DOHH2 (cell line): ENCODE data around the gene SGCD.

Source experiments
- H3F3A ChIP-seq: fragments of 200-600 bp; sonication (generic), shearing (Covaris generic); 2 replicates; pipeline ENCODE4 v1.6.0; 2016; ENCODE audit warnings: antibody characterized with exemption, mild to moderate bottlenecking; ENCODE audit not compliant: control insufficient read depth, insufficient read depth
- H3K27ac ChIP-seq: fragments of 200-600 bp; sonication (generic); 2 replicates; pipeline ENCODE4 v1.5.1; 2014; ENCODE audit warnings: low read depth, mild to moderate bottlenecking, low read length, moderate library complexity
- H3K27me3 ChIP-seq: fragments of 200-600 bp; sonication (generic); 2 replicates; pipeline ENCODE4 v1.6.1; 2014; ENCODE audit warnings: mild to moderate bottlenecking, low read length, mixed read lengths; ENCODE audit not compliant: control insufficient read depth
- H3K36me3 ChIP-seq: fragments of 200-600 bp; sonication (generic); 2 replicates; pipeline ENCODE4 v1.6.1; 2014; ENCODE audit warnings: mild to moderate bottlenecking, low read length, moderate library complexity, mixed read lengths; ENCODE audit not compliant: control insufficient read depth
- H3K4me1 ChIP-seq: fragments of 200-600 bp; sonication (generic); 2 replicates; pipeline ENCODE4 v1.6.1; 2014; ENCODE audit warnings: mild to moderate bottlenecking, low read length, mixed read lengths; ENCODE audit not compliant: control insufficient read depth
- H3K4me2 ChIP-seq: fragments of 200-600 bp; sonication (generic); 2 replicates; pipeline ENCODE4 v1.6.0; 2014; ENCODE audit warnings: mild to moderate bottlenecking, low read length, moderate library complexity
- H3K4me3 ChIP-seq: fragments of 200-600 bp; sonication (generic); 2 replicates; pipeline ENCODE4 v1.5.1; 2014; ENCODE audit warnings: mild to moderate bottlenecking, low read length, mixed read lengths
- H3K79me2 ChIP-seq: fragments of 200-600 bp; sonication (generic); 2 replicates; pipeline ENCODE4 v1.6.1; 2014; ENCODE audit warnings: mild to moderate bottlenecking, low read length, mixed read lengths; ENCODE audit not compliant: control insufficient read depth
- H3K9me2 ChIP-seq: fragments of 200-600 bp; sonication (generic); replicated peaks from 2 replicates; pipeline ENCODE4 v1.6.1; 2014; ENCODE audit warnings: mild to moderate bottlenecking, low read length, mixed read lengths; ENCODE audit not compliant: control insufficient read depth
- H3K9me3 ChIP-seq: fragments of 200-600 bp; sonication (generic); 2 replicates; pipeline ENCODE4 v1.6.1; 2014; ENCODE audit warnings: antibody characterized with exemption, low read length, mixed read lengths; ENCODE audit not compliant: control insufficient read depth, insufficient read depth
- H4K20me1 ChIP-seq: fragments of 200-600 bp; sonication (generic); 2 replicates; pipeline ENCODE4 v1.6.0; 2014; ENCODE audit warnings: low read depth, mild to moderate bottlenecking, antibody characterized with exemption, low read length, moderate library complexity; ENCODE audit not compliant: control insufficient read depth, insufficient read depth
- CTCF ChIP-seq: fragments of 200-600 bp; sonication (generic); IDR thresholded peaks from one replicate; pipeline ENCODE4 v1.5.1; 2014; ENCODE audit warnings: antibody characterized with exemption, mild to moderate bottlenecking, low read depth, low read length; ENCODE audit not compliant: poor library complexity, severe bottlenecking
- EZH2phosphoT487 ChIP-seq: fragments of 200-600 bp; sonication (generic); IDR thresholded peaks from 2 replicates; pipeline ENCODE4 v1.6.1; 2017; ENCODE audit warnings: borderline replicate concordance, mild to moderate bottlenecking, antibody characterized with exemption, low read length, moderate library complexity, mixed read lengths

The SGCD gene

DNA sequence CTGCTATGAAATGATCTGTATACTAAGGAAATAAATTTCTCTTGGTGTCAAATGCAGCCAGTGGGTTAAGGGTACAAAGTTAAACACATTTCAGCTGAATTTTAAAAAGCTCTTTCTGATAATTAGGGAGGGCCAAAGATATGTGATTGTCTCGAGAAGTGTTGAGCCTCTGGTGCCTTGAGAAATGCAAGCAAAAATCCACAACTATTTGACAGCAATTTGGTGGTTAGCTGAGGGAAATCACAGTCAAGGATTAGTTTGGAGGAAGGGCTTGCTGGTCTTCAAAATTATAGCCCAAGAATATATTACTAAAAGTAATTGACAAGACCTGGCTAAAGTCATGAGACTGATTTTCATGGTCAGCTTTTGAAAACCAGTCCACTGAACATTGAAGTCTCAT lies 267.4 kb downstream of the SGCD start:
- H3K79me2 ChIP-seq = no peaks in the 10 kb centered on the region
- H3K4me1 ChIP-seq = no peaks in the 10 kb centered on the region
- no peaks in the 10 kb centered on the region for H4K20me1 ChIP-seq
- TF ChIP-seq CTCF (no peak), EZH2phosphoT487 (no peak)
- no peak overlapping the region for H3K4me3 ChIP-seq
- H3K4me2 ChIP-seq = no peak overlapping the region
- 0 out of 2 replicates have a peak, but pooled peaks cover 5% of the 10 kb centered on the region for H3K27me3 ChIP-seq
- H3K27ac ChIP-seq = no peak overlapping the region
- no peaks in the 10 kb centered on the region for H3K9me3 ChIP-seq
- H3K9me2 ChIP-seq = no peaks in the 10 kb centered on the region
- no peaks in the 10 kb centered on the region for H3K36me3 ChIP-seq
- H3F3A ChIP-seq = no peaks in the 10 kb centered on the region

- Histone ChIP-seq H3K9me2 (no peaks in the 10 kb centered on the region), H3K36me3 (no peaks in the 10 kb centered on the region), H4K20me1 (no peaks in the 10 kb centered on the region), H3K27me3 (0 out of 2 replicates have a peak, but pooled peaks cover 3% of the 10 kb centered on the region), H3K27ac (no peak overlapping the region), H3K4me2 (no peak overlapping the region), H3K9me3 (no peaks in the 10 kb centered on the region), H3K79me2 (no peaks in the 10 kb centered on the region), H3K4me3 (no peak overlapping the region), H3K4me1 (no peaks in the 10 kb centered on the region), H3F3A (no peaks in the 10 kb centered on the region)
- no peak for TF ChIP-seq CTCF
- no peak for TF ChIP-seq EZH2phosphoT487
Measured at GRCh38 chr5:156595132-156595787, 268.3 kb downstream of the SGCD start.

GRCh38 chr5:156597276-156597675 lies 270.3 kb downstream of the SGCD start:
- H3K27ac ChIP-seq = no peak overlapping the region
- H3K36me3 ChIP-seq = no peaks in the 10 kb centered on the region
- no peaks in the 10 kb centered on the region; the same call in 1 of the 2 replicates for H3K9me3 ChIP-seq
- no peak for TF ChIP-seq CTCF
- TF ChIP-seq EZH2phosphoT487 = no peak
- no peaks in the 10 kb centered on the region for H3K79me2 ChIP-seq
- H3K4me2 ChIP-seq = no peak overlapping the region
- H3K27me3 ChIP-seq = no peaks in the 10 kb centered on the region
- no peaks in the 10 kb centered on the region for H4K20me1 ChIP-seq
- H3K4me3 ChIP-seq = no peak overlapping the region
- no peaks in the 10 kb centered on the region for H3F3A ChIP-seq
- H3K4me1 ChIP-seq = no peaks in the 10 kb centered on the region
- no peaks in the 10 kb centered on the region for H3K9me2 ChIP-seq
